Measurements from ENCODE around the gene TMEM52. TPM values are rescaled to one million over a fixed set of nuclear protein-coding genes. Genes with fewer than 3 reads are reported as not detected.

The TMEM52 gene
- total RNA-seq, 1 donor from 2014 or later: 1.4 TPM

DNA sequence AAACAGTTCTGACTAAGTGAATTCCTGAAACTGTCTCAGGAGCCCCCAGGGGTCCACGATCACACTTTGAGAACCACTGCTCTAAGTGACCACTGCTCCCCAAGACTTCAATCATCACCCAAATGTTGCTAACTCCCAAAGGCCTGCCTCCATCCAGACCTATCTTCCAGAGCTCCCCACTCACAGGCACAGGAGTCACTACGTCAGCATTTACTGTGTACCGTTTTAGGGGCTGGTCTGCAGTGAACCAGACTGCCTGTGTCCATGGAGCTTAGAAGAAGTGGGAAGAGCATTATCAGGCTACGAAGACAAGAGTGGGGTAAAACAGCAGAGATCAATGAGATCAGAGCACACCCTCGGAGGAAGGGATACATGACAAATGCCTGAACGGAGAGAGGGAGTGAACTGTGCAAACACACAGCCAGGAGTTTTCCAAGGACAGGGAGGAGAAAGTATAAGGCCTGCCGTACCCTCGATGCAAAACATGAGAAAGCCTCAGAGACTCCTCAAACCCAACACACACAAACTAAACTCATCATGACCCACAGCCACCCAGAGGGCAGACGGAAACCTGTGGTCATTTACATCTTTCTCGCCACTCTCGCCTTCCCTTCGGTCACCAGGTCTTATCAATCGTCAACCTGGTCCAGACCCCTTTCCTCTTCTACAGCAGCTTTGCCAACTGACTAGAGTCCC, 38.3 kb downstream of the TMEM52 start:
- H3K36me3 Mint-ChIP-seq (ENCODE audit: low read depth, unreplicated experiment): peaks cover 21% of the 10 kb centered on the region
- no peak overlapping the region for H3K27ac ChIP-seq (ENCODE audit: low read depth, low read length)
- H3K79me2 ChIP-seq (ENCODE audit: insufficient read depth, low read length): peaks cover 100% of the 10 kb centered on the region
- no peaks in the 10 kb centered on the region for H3K9me3 ChIP-seq (ENCODE audit: insufficient read depth, low read depth, low read length)
- H3K4me1 ChIP-seq (ENCODE audit: insufficient read depth, low read length): peaks cover 36% of the 10 kb centered on the region
- no peaks in the 10 kb centered on the region for H3K9me3 Mint-ChIP-seq (ENCODE audit: unreplicated experiment)
- no peak overlapping the region for H3K9ac ChIP-seq (ENCODE audit: low read length)
- peak overlapping the region; percentile 61 for H3K4me3 Mint-ChIP-seq (ENCODE audit: unreplicated experiment)
- no peak overlapping the region for H2AFZ ChIP-seq (ENCODE audit: low read depth, low read length)
- FAIRE-seq (no peak), DNase-seq (ENCODE audit: low read depth) (no peak)
- no peak overlapping the region for H3K4me3 ChIP-seq (ENCODE audit: insufficient read depth, low read depth, low read length)
- no peak for TF ChIP-seq EZH2 (IDR thresholded peaks at IDR 0.05; ENCODE audit: insufficient read depth, low read length)
- TF ChIP-seq, protein P1, sequence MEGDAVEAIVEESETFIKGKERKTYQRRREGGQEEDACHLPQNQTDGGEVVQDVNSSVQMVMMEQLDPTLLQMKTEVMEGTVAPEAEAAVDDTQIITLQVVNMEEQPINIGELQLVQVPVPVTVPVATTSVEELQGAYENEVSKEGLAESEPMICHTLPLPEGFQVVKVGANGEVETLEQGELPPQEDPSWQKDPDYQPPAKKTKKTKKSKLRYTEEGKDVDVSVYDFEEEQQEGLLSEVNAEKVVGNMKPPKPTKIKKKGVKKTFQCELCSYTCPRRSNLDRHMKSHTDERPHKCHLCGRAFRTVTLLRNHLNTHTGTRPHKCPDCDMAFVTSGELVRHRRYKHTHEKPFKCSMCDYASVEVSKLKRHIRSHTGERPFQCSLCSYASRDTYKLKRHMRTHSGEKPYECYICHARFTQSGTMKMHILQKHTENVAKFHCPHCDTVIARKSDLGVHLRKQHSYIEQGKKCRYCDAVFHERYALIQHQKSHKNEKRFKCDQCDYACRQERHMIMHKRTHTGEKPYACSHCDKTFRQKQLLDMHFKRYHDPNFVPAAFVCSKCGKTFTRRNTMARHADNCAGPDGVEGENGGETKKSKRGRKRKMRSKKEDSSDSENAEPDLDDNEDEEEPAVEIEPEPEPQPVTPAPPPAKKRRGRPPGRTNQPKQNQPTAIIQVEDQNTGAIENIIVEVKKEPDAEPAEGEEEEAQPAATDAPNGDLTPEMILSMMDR (IDR thresholded peaks at IDR 0.05; ENCODE audit: insufficient read depth, low read depth, low read length): no peak
- H3K27me3 Mint-ChIP-seq (ENCODE audit: low read depth, unreplicated experiment): no peaks in the 10 kb centered on the region
- peaks cover 62% of the 10 kb centered on the region for H3K4me1 Mint-ChIP-seq (ENCODE audit: low read depth, unreplicated experiment)
- peaks cover 7% of the 10 kb centered on the region for H3K36me3 ChIP-seq (ENCODE audit: insufficient read depth, low read length)
- peak overlapping the region; percentile 42 for H3K27ac Mint-ChIP-seq (ENCODE audit: unreplicated experiment)
- H4K20me1 ChIP-seq (ENCODE audit: insufficient read depth, low read length): peaks cover 96% of the 10 kb centered on the region
- no peaks in the 10 kb centered on the region for H3K27me3 ChIP-seq (ENCODE audit: insufficient read depth, low read length)
- H3K4me2 ChIP-seq (ENCODE audit: low read length): peak overlapping the region; percentile 5

DNA sequence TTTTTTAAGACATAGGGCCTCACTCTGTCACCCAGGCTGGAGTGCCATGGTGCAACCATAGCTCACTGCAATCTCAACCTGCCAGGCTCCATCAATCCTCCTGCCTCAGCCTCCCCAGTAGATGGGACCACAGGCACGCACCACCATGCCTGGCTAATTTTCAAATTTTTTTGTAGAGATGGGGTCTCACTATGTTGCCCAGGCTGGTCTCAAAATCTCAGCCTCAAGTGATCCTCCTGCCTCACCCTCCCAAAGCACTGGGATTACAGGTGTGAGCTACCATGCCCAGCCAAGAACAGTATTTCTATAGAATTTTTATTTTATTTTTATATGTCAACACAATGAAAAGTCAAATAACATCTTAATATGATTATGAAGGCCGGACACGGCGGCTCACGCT, 39.1 kb downstream of the TMEM52 start:
- peaks cover 67% of the 10 kb centered on the region for H3K4me1 Mint-ChIP-seq (ENCODE audit: low read depth, unreplicated experiment)
- Histone ChIP-seq H4K20me1 (ENCODE audit: insufficient read depth, low read length) (peaks cover 96% of the 10 kb centered on the region), H3K4me1 (ENCODE audit: insufficient read depth, low read length) (peaks cover 38% of the 10 kb centered on the region), H3K9ac (ENCODE audit: low read length) (no peak overlapping the region), H3K36me3 (ENCODE audit: insufficient read depth, low read length) (peaks cover 10% of the 10 kb centered on the region), H3K9me3 (ENCODE audit: insufficient read depth, low read depth, low read length) (no peaks in the 10 kb centered on the region), H3K4me2 (ENCODE audit: low read length) (no peak overlapping the region), H2AFZ (ENCODE audit: low read depth, low read length) (no peak overlapping the region), H3K27me3 (ENCODE audit: insufficient read depth, low read length) (no peaks in the 10 kb centered on the region), H3K79me2 (ENCODE audit: insufficient read depth, low read length) (peaks cover 100% of the 10 kb centered on the region), H3K27ac (ENCODE audit: low read depth, low read length) (no peak overlapping the region), H3K4me3 (ENCODE audit: insufficient read depth, low read depth, low read length) (no peak overlapping the region)
- H3K36me3 Mint-ChIP-seq (ENCODE audit: low read depth, unreplicated experiment): peaks cover 28% of the 10 kb centered on the region
- no peak overlapping the region for H3K27ac Mint-ChIP-seq (ENCODE audit: unreplicated experiment)
- H3K4me3 Mint-ChIP-seq (ENCODE audit: unreplicated experiment): no peak overlapping the region
- FAIRE-seq (no peak), DNase-seq (ENCODE audit: low read depth) (no peak)
- TF ChIP-seq, protein P1 (IDR thresholded peaks at IDR 0.05; ENCODE audit: insufficient read depth, low read depth, low read length): no peak
- no peak for TF ChIP-seq EZH2 (IDR thresholded peaks at IDR 0.05; ENCODE audit: insufficient read depth, low read length)
- H3K9me3 Mint-ChIP-seq (ENCODE audit: unreplicated experiment): no peaks in the 10 kb centered on the region
- H3K27me3 Mint-ChIP-seq (ENCODE audit: low read depth, unreplicated experiment): no peaks in the 10 kb centered on the region

GRCh38 chr1:1877865-1878436, 41.1 kb downstream of the TMEM52 start:
- Histone ChIP-seq H3K4me3 (ENCODE audit: insufficient read depth, low read depth, low read length) (no peak overlapping the region), H3K79me2 (ENCODE audit: insufficient read depth, low read length) (peaks cover 100% of the 10 kb centered on the region), H4K20me1 (ENCODE audit: insufficient read depth, low read length) (peaks cover 97% of the 10 kb centered on the region), H3K4me2 (ENCODE audit: low read length) (no peak overlapping the region), H3K27ac (ENCODE audit: low read depth, low read length) (no peak overlapping the region), H2AFZ (ENCODE audit: low read depth, low read length) (no peak overlapping the region), H3K36me3 (ENCODE audit: insufficient read depth, low read length) (peaks cover 16% of the 10 kb centered on the region), H3K4me1 (ENCODE audit: insufficient read depth, low read length) (peaks cover 34% of the 10 kb centered on the region), H3K9me3 (ENCODE audit: insufficient read depth, low read depth, low read length) (no peaks in the 10 kb centered on the region), H3K9ac (ENCODE audit: low read length) (no peak overlapping the region), H3K27me3 (ENCODE audit: insufficient read depth, low read length) (no peaks in the 10 kb centered on the region)
- H3K4me1 Mint-ChIP-seq (ENCODE audit: low read depth, unreplicated experiment): peaks cover 61% of the 10 kb centered on the region
- DNase-seq (ENCODE audit: low read depth): no peak
- H3K4me3 Mint-ChIP-seq (ENCODE audit: unreplicated experiment): peak overlapping the region; percentile 7
- peaks cover 34% of the 10 kb centered on the region for H3K36me3 Mint-ChIP-seq (ENCODE audit: low read depth, unreplicated experiment)
- H3K27me3 Mint-ChIP-seq (ENCODE audit: low read depth, unreplicated experiment): no peaks in the 10 kb centered on the region
- H3K27ac Mint-ChIP-seq (ENCODE audit: unreplicated experiment): peak overlapping the region; percentile 49
- H3K9me3 Mint-ChIP-seq (ENCODE audit: unreplicated experiment): no peaks in the 10 kb centered on the region
- FAIRE-seq: no peak
- TF ChIP-seq, protein P1 (IDR thresholded peaks at IDR 0.05; ENCODE audit: insufficient read depth, low read depth, low read length): no peak
- TF ChIP-seq EZH2 (IDR thresholded peaks at IDR 0.05; ENCODE audit: insufficient read depth, low read length): no peak
